HG03432 (cell line): ENCODE measurements around the gene BMP2.

Experiments
- ATAC-seq: cut with Tn5 transposase; IDR thresholded peaks from one replicate; pipeline ENCODE4 v1.9.1; 2021; ENCODE audit warnings: mild to moderate bottlenecking, moderate library complexity; ENCODE audit not compliant: unreplicated experiment

Gene BMP2

GRCh38 chr20:6767126-6767535 is 355 bp upstream of the BMP2 start:
- ATAC-seq, result no peak

- ATAC-seq, result no peak
Measured at GRCh38 chr20:6768228-6769140, 998 bp downstream of the BMP2 start.

GRCh38 chr20:6769903-6770785 is 2.7 kb downstream of the BMP2 start:
- no peak for ATAC-seq

- no peak for ATAC-seq
Measured at GRCh38 chr20:6770786-6771100, 3.3 kb downstream of the BMP2 start.

GRCh38 chr20:6780433-6781190 is 13.1 kb downstream of the BMP2 start:
- no peak for ATAC-seq

GRCh38 chr20:6783752-6784151 is 16.3 kb downstream of the BMP2 start:
- no peak for ATAC-seq

GRCh38 chr20:6784210-6784631 is 16.7 kb downstream of the BMP2 start:
- ATAC-seq, result no peak

- no peak for ATAC-seq
Measured at GRCh38 chr20:6784767-6785166, 17.3 kb downstream of the BMP2 start.

GRCh38 chr20:6786548-6786947 is 19.1 kb downstream of the BMP2 start:
- no peak for ATAC-seq

- no peak for ATAC-seq
Measured at GRCh38 chr20:6792789-6793188, 25.3 kb downstream of the BMP2 start.

GRCh38 chr20:6802227-6802626 is 34.7 kb downstream of the BMP2 start:
- no peak for ATAC-seq

- ATAC-seq, result no peak
Measured at GRCh38 chr20:6806275-6806674, 38.8 kb downstream of the BMP2 start.

- ATAC-seq, result no peak
Measured at GRCh38 chr20:6811262-6812035, 44.0 kb downstream of the BMP2 start.

- ATAC-seq, result no peak
Measured at GRCh38 chr20:6812530-6812929, 45.0 kb downstream of the BMP2 start.

GRCh38 chr20:6814945-6815344 is 47.5 kb downstream of the BMP2 start:
- no peak for ATAC-seq

GRCh38 chr20:6818033-6818808 is 50.7 kb downstream of the BMP2 start:
- ATAC-seq, result no peak

- no peak for ATAC-seq
Measured at GRCh38 chr20:6819599-6819998, 52.1 kb downstream of the BMP2 start.

- no peak for ATAC-seq
Measured at GRCh38 chr20:6824401-6824800, 56.9 kb downstream of the BMP2 start.

GRCh38 chr20:6827472-6827871 is 60.0 kb downstream of the BMP2 start:
- no peak for ATAC-seq
